Adipocyte (in vitro differentiated cells): ENCODE measurements around the gene CXXC4.

Experiments used
- DNase-seq: peaks from one replicate; pipeline ENCODE4 v3.0.0-alpha.2; 2015; ENCODE audit warnings: low read depth
- H3K27me3 ChIP-seq: replicated peaks from 2 replicates; pipeline ENCODE4 v1.7.0; 2013; ENCODE audit warnings: mild to moderate bottlenecking, low read length, moderate library complexity; ENCODE audit not compliant: control insufficient read depth, insufficient read depth
- H3K36me3 ChIP-seq: 2 replicates; pipeline ENCODE4 v1.7.0; 2013; ENCODE audit warnings: low read length, mild to moderate bottlenecking, moderate library complexity; ENCODE audit not compliant: control insufficient read depth, insufficient read depth, severe bottlenecking
- H3K4me1 ChIP-seq: 2 replicates; pipeline ENCODE4 v1.7.0; 2013; ENCODE audit warnings: mild to moderate bottlenecking, low read length, moderate library complexity; ENCODE audit not compliant: control insufficient read depth, insufficient read depth
- H3K4me3 ChIP-seq: 2 replicates; pipeline ENCODE4 v1.7.0; 2013; ENCODE audit warnings: mild to moderate bottlenecking, low read length, moderate library complexity
- H3K9ac ChIP-seq: 2 replicates; pipeline ENCODE4 v1.7.0; 2013; ENCODE audit warnings: mild to moderate bottlenecking, low read length, moderate library complexity
- H3K9me3 ChIP-seq: 2 replicates; pipeline ENCODE4 v1.7.0; 2013; ENCODE audit warnings: mild to moderate bottlenecking, low read length, moderate library complexity; ENCODE audit not compliant: control insufficient read depth

CXXC4 gene

GRCh38 chr4:104449537-104449936, 45.2 kb downstream of the CXXC4 start:
- Histone ChIP-seq H3K4me3 (no peak overlapping the region), H3K9me3 (no peaks in the 10 kb centered on the region), H3K27me3 (no peaks in the 10 kb centered on the region), H3K4me1 (no peaks in the 10 kb centered on the region), H3K36me3 (no peaks in the 10 kb centered on the region), H3K9ac (no peak overlapping the region)
- no peak for DNase-seq

- Histone ChIP-seq H3K4me3 (no peak overlapping the region), H3K36me3 (no peaks in the 10 kb centered on the region), H3K4me1 (no peaks in the 10 kb centered on the region), H3K9me3 (no peaks in the 10 kb centered on the region), H3K27me3 (no peaks in the 10 kb centered on the region), H3K9ac (no peak overlapping the region)
- DNase-seq, result no peak
Measured at GRCh38 chr4:104447294-104447693, 47.4 kb downstream of the CXXC4 start.

- H3K36me3 ChIP-seq, result no peaks in the 10 kb centered on the region
- H3K4me3 ChIP-seq, result no peak overlapping the region
- no peak overlapping the region for H3K9ac ChIP-seq
- no peak for DNase-seq
- no peaks in the 10 kb centered on the region for H3K4me1 ChIP-seq
- no peaks in the 10 kb centered on the region for H3K9me3 ChIP-seq
- H3K27me3 ChIP-seq, result no peaks in the 10 kb centered on the region
Measured at GRCh38 chr4:104446431-104447278, 48.0 kb downstream of the CXXC4 start.

GRCh38 chr4:104444685-104445084, 50.0 kb downstream of the CXXC4 start:
- Histone ChIP-seq H3K4me1 (no peaks in the 10 kb centered on the region), H3K9ac (no peak overlapping the region), H3K36me3 (no peaks in the 10 kb centered on the region), H3K9me3 (no peaks in the 10 kb centered on the region), H3K27me3 (no peaks in the 10 kb centered on the region), H3K4me3 (no peak overlapping the region)
- no peak for DNase-seq

GRCh38 chr4:104436542-104436941, 58.2 kb downstream of the CXXC4 start:
- H3K36me3 ChIP-seq, result no peaks in the 10 kb centered on the region
- no peak overlapping the region for H3K4me3 ChIP-seq
- H3K9ac ChIP-seq, result no peak overlapping the region
- H3K4me1 ChIP-seq, result no peaks in the 10 kb centered on the region
- no peaks in the 10 kb centered on the region for H3K27me3 ChIP-seq
- H3K9me3 ChIP-seq, result no peaks in the 10 kb centered on the region
- DNase-seq, result no peak

- Histone ChIP-seq H3K4me1 (peaks cover 3% of the 10 kb centered on the region), H3K9ac (no peak overlapping the region), H3K36me3 (no peaks in the 10 kb centered on the region), H3K4me3 (no peak overlapping the region), H3K27me3 (no peaks in the 10 kb centered on the region), H3K9me3 (no peaks in the 10 kb centered on the region)
- no peak for DNase-seq
Measured at GRCh38 chr4:104429150-104429741, 65.4 kb downstream of the CXXC4 start.

- Histone ChIP-seq H3K9ac (no peak overlapping the region), H3K9me3 (no peaks in the 10 kb centered on the region), H3K4me3 (no peak overlapping the region), H3K36me3 (no peaks in the 10 kb centered on the region), H3K4me1 (peaks cover 3% of the 10 kb centered on the region), H3K27me3 (no peaks in the 10 kb centered on the region)
- no peak for DNase-seq
Measured at GRCh38 chr4:104425948-104426347, 68.7 kb downstream of the CXXC4 start.

GRCh38 chr4:104424989-104425388, 69.7 kb downstream of the CXXC4 start:
- Histone ChIP-seq H3K36me3 (no peaks in the 10 kb centered on the region), H3K9ac (no peak overlapping the region), H3K4me3 (peak overlapping the region; percentile 77), H3K4me1 (peaks cover 3% of the 10 kb centered on the region), H3K9me3 (no peaks in the 10 kb centered on the region), H3K27me3 (no peaks in the 10 kb centered on the region)
- no peak for DNase-seq

- Histone ChIP-seq H3K27me3 (no peaks in the 10 kb centered on the region), H3K9me3 (no peaks in the 10 kb centered on the region), H3K9ac (no peak overlapping the region), H3K36me3 (no peaks in the 10 kb centered on the region), H3K4me3 (peak overlapping the region; percentile 77), H3K4me1 (peaks cover 3% of the 10 kb centered on the region)
- DNase-seq, result no peak
Measured at GRCh38 chr4:104424475-104424941, 70.2 kb downstream of the CXXC4 start.

GRCh38 chr4:104421566-104421965, 73.1 kb downstream of the CXXC4 start:
- no peak for DNase-seq
- H3K36me3 ChIP-seq, result no peaks in the 10 kb centered on the region
- H3K9me3 ChIP-seq, result no peaks in the 10 kb centered on the region
- H3K4me1 ChIP-seq, result peaks cover 3% of the 10 kb centered on the region
- H3K27me3 ChIP-seq, result no peaks in the 10 kb centered on the region
- no peak overlapping the region for H3K4me3 ChIP-seq
- H3K9ac ChIP-seq, result no peak overlapping the region

- no peak for DNase-seq
- Histone ChIP-seq H3K9ac (no peak overlapping the region), H3K4me3 (no peak overlapping the region), H3K27me3 (no peaks in the 10 kb centered on the region), H3K4me1 (peaks cover 3% of the 10 kb centered on the region), H3K9me3 (no peaks in the 10 kb centered on the region), H3K36me3 (no peaks in the 10 kb centered on the region)
Measured at GRCh38 chr4:104420766-104421165, 73.9 kb downstream of the CXXC4 start.
